GM15510 (cell line): ENCODE results near the gene SLC39A11.

Experiments used
- POLR2A ChIP-seq: IDR thresholded peaks from 3 replicates; pipeline ENCODE4 v1.6.1; 2011; ENCODE audit warnings: borderline replicate concordance; ENCODE audit not compliant: insufficient read length; ENCODE audit errors: extremely low read depth

Gene SLC39A11

DNA sequence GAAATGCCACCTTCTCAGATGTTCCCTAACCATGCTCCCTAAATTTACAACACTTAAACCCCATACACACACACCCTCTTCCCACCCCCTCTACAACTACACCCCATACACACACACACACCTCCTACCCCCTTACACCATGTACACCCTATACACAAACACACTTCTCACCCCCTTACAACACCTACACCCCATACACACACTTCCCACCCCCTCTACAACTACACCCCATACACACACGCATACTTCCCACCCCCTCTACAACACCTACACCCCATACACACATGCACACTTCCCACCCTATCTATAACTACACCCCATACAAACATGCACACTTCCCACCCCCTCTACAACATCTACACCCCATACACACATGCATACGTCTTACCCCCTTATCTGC lies 172.0 kb downstream of the SLC39A11 start:
- TF ChIP-seq POLR2A = no peak

DNA sequence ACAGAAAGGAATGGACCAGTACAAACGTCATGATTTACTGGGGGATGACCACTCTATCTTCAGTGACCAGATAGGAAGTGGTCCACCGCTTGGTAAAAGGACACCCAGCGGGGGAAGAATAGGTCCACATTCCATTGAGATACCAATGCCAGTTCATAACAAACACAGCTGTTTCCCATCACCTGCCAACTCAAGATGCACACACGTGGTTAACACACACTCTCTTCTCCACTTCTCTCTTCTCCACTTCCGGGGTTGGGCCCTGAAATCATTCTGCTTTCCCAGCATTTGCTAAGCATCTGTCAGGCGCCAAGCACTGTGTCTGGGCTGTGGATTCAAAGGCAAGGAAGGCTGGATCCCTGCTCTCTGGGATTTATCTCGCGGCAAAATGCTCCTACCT lies 175.5 kb downstream of the SLC39A11 start:
- TF ChIP-seq POLR2A = no peak

DNA sequence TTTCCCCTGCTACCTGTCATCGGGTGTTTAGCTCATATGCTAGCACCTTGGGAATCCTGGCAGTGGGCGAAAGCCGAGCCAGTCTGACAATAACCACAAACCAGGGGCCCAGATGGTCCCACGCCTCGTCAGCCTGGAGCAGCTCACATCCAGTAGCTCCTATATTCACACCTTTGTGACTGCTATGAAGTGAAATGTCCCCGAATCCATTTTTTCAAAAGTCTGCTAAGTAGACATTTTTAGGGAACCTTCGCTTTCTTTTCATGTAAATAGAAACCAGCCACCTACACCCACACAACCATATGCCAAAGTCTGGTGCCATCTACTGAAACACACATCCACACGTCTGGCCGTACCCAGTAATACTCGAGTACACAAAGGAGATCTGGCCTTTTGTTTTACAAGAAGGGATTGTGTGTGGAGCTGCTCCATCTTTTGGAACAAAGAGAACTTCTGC lies 176.8 kb downstream of the SLC39A11 start:
- TF ChIP-seq POLR2A = no peak

DNA sequence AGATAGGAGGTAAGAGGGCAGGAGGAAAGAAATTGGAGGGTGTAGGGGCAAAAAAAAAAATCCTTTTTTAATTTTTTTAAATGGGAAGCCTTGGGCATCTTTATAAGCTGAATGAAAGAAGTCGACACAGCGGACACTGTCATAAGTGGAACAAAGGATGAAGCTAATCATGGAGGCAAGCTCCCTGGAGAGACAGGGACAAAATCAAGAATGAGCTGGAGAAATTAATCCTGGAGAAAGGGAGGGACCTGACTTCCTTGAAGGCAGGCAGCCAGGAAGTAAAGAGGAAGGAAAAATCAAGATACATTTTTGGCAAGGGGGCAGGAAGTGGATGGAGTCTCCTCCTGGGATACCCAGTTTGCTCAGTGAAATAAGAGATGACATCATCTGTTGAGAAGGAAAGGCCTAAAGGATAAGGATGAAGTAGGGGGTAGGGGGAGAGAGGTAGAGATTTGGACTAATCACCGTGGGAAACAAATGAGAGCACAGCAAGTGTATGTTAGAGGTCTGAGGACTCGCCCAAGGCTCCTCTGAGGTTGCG lies 179.3 kb downstream of the SLC39A11 start:
- TF ChIP-seq POLR2A = no peak

DNA sequence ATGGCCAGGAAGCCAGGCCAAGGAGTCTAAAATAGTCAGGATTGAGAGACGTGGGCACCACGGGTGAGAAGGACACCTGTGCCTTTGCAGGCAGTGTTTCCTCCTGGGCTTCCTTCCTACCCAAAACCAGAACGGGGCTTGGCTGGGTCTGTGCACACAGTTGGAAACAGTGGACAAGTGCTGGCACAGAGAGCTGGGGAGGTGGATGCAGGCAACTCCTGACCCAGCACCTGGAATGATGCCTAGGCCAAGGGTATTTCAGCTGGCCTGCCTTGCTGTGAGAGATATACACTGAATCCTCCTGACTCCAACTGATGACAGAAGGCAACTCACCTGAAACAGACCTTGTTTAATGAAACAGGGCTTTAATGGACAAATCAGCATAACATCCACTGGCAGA lies 186.2 kb downstream of the SLC39A11 start:
- TF ChIP-seq POLR2A = no peak

DNA sequence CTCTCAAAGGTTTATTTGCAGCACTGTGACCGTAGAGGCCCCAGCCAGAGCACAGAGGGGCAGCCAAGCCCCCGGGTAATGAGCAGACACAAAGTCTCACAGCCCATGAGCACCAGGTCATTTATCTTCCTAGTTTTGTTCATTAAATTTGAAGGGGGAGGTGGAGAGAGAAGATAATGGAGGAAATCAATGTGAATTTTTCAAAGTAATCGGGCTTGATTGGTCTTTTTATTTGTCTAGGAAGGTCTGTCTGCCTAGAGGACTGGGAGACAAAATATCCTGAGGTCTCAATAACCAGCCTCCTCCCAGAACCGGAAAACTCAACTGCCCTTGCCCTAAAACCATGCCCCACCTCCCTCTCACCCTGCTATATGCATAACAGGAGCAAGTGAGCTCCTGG lies 189.0 kb downstream of the SLC39A11 start:
- no peak for TF ChIP-seq POLR2A

DNA sequence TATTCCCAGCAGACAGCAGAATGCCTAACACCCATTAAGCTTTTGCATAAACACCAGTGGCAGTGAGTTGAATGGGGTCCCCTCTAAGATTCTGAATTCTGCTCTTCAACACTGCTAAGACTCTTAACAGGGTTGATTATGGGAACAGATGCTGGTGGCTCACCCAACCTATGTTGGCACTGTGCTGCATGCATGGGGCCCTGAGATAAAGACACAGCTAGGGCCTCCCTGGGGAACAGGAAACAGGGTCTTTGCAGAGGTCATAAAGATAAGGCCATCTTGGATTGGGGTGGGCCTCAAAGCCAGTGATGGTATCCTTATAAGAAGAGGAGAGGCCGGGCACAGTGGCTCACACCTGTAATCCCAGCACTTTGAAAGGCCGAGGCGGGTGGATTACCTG lies 190.8 kb downstream of the SLC39A11 start:
- no peak for TF ChIP-seq POLR2A

DNA sequence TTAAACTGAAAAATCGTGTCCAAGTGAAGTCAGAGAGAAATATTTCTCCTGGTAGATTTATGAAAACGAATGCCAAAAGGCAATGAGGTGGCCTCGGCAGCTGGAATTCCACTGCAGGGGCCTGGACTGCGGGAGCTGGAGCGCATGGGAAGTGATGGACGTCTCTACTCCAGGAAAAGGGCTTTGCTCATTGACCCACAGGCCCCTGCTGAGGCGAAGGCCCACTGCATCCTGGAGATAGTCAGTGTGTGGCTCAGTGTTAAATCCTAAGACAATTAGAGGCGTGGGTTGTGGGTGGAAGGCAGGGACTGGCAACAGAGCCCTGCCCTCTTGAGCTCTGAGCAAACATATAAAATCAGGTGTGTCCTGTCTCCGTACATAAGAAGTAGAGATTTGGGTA lies 191.4 kb downstream of the SLC39A11 start:
- no peak for TF ChIP-seq POLR2A

DNA sequence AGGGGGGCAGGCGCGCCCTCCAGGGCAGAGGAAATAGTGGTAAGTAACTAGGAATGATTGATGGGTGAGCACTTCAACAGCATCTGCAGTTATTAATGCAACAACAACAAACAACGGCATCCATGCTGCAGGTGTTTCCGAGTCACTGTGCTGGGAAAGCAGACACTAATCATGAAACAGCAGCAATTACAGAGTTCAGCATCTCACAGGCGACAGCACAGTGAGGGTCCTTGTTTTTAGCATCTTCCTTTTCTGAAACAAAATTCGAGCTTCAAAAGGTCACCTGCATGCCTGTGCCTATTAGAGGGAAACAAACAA lies 191.9 kb downstream of the SLC39A11 start:
- TF ChIP-seq POLR2A = no peak

DNA sequence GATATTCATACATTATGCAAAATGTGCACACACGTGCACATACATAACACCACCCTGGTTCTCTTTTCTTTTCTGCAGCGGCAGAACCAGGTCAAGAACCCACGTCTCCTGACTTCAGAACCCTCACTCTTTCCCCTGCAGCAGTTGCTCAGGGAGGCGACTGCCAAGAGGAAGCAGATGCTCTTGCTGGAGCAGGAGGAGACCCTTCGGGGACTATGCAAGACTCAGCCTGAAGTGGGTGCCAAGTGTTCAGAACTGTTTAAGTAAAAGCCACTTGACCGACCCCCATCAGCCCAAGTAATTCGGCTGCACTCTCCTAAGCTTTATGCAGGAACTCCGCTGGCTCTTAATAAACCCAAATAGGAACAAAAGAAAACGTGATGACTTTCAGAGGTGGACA lies 193.8 kb downstream of the SLC39A11 start:
- no peak for TF ChIP-seq POLR2A

DNA sequence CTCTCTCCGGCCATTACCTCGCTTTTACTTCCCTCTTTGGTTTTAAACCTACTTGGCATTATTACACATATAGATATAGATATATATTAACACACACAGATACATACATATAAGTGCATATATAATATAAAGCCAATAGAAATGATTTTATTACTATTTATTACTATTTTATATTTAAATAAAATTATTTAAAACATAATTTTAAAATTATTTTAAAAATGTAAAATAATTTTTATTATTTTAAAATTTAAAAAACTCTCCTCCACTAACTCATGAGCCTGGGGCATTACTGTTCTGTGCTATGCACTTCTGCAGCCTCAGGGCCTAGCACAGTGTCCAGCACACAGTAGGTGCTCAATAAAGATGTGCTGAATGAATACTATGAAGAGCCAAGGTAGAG lies 200.9 kb downstream of the SLC39A11 start:
- no peak for TF ChIP-seq POLR2A

DNA sequence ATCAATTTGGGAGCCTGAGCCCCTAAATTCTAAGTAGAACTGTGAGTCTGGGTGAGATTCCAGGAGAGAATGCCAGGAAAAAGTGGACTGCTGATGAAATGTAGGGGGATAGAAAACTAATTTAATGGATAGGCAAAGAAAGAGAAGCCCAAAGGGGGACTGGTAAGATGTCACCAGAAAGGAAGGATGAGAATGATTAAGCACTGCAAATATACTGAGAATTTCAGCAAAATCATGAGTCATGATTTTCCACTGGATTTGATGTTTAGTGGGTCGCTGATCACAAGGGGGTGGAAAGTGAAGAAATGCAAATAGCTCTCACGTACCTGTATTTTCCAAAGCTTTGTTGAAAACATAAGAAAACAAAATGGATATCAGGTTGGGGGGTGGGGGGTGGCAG lies 201.8 kb downstream of the SLC39A11 start:
- TF ChIP-seq POLR2A = no peak

DNA sequence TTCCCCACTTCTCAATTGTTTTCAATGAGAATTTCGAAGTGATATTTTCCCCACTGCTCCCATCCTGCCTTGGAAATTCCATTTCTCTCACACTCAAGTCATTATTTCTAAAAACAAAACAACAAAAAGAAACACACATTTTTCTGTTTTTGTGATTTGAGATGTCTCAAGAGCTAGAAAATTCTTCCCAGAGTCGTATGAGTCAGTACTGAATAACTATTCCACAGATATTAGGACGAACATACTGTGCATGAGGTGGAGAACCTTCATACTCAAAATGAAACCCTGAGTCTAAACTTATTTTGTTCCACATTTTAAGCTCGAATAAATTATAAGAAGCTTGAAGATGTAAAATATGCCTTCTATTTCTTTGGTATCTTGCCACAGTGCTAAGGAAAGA lies 204.6 kb downstream of the SLC39A11 start:
- no peak for TF ChIP-seq POLR2A

DNA sequence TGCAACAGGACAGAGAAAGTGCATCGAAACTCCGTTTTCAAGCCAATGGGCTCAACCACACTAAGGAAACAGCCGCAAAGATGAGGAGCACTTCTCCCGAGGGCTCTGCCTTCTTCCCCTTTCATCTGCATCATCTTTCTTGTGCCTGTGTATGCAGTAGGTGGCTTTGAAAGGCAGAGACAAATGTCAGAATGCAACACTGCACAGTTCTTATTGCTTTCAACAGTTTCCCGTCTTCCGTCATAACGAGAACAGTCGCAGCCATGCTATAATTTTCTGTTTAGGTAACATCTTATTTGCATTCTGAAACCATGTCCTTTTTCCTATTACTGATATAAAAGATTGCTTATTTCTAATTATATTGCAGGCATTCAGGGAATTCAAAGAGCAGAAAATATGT lies 205.2 kb downstream of the SLC39A11 start:
- TF ChIP-seq POLR2A = no peak

DNA sequence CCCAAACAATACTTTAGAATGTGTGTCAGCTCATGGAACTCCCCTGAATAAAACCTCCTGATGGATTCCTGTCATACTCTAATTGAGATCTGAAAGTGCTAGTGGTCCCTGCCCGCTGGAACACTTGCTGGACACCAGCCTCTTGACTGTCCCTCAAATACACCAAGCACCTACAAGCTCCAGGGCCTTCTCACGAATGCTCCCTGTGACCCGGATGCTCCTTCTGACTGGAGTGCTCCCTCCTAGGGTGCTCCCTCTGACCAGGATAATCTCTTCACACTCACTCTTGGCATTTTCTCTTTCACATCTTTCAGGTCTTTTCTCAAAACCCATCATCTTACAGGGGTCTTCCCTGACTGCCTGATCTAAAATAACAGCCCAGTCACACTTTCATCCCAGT lies 205.9 kb downstream of the SLC39A11 start:
- TF ChIP-seq POLR2A = no peak

DNA sequence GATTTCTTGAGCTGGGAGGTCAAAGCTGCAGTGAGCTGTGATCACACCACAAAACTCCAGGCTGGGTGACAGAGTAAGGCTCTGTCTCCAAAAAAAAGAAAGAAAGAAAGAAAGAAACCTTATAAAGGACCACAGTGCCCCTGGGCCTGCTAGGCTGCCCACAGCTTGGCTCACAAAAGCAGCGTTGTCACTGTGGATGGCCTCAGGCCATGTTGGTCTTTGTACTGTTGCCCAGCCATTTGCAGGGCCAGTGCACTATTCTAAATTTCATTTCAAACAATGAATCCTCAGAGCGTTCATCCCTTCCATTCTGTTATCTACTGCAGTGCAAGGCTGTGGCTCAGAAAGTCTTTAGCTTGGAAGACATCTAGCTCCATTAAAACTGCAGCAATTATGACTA lies 208.4 kb downstream of the SLC39A11 start:
- TF ChIP-seq POLR2A = no peak

DNA sequence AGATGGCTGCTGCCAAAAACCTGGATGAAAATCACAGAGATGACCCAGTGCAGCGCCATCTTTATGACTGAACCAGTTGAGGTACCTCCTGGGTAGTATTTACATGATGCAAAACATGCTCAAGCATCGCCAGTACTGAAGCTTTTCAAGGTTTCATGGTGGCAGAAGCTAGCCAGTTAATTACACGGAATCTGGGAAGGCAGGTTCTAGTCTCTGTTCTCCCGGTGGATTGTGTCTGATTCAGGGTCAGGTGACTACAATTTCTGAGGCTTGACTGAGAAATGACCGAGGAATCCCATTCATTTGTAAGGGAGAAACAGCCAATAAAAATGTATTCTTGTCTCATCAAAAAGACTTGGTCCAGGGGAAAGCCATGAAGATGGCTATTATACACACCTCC lies 209.1 kb downstream of the SLC39A11 start:
- no peak for TF ChIP-seq POLR2A
